ENCODE results near the gene ATG5.

DNA sequence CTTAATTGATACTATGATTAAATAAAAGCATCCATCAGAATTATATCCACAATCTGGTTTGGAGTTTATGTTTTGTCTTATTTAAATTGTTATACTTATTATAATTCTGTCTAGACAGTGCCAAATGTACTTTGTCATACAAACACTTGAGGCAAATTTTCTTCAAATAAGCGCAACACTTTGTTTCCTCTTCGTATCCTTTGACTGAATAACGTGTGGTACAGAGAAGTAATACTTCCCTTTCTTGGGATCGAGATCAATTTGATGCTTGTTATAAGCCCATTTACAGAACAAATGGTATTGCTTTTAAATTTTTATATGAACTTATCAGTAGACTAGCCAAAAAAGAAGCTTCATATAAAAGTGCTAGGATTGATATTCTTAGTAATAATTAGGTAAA, 111.0 kb downstream of the ATG5 start:
- TF ChIP-seq, protein P1, sequence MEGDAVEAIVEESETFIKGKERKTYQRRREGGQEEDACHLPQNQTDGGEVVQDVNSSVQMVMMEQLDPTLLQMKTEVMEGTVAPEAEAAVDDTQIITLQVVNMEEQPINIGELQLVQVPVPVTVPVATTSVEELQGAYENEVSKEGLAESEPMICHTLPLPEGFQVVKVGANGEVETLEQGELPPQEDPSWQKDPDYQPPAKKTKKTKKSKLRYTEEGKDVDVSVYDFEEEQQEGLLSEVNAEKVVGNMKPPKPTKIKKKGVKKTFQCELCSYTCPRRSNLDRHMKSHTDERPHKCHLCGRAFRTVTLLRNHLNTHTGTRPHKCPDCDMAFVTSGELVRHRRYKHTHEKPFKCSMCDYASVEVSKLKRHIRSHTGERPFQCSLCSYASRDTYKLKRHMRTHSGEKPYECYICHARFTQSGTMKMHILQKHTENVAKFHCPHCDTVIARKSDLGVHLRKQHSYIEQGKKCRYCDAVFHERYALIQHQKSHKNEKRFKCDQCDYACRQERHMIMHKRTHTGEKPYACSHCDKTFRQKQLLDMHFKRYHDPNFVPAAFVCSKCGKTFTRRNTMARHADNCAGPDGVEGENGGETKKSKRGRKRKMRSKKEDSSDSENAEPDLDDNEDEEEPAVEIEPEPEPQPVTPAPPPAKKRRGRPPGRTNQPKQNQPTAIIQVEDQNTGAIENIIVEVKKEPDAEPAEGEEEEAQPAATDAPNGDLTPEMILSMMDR (IDR thresholded peaks at IDR 0.05; ENCODE audit: low read depth, low read length, poor library complexity, severe bottlenecking), result no peak
- TF ChIP-seq EZH2phosphoT487 (IDR thresholded peaks at IDR 0.05; ENCODE audit: borderline replicate concordance, low read length), result no peak

Data from DOHH2 (cell line).